ENCODE data around the gene YTHDF1.

Gene YTHDF1

DNA sequence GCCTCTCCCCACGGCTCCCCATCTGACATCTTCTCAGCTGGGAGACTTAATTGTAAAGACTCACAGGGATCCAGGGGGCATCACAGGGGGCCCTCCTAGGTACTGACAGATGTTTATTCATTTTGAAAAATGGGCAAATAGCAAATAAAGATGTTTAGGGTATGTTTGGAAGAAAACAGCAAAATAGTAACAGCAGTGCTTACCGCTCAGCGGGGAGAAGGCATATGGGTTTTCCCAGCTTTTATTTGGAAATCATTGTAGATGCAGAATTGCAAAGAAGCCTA, 17.1 kb upstream of the YTHDF1 start:
- Histone ChIP-seq H3K4me1 (ENCODE audit: insufficient read depth, low read length, severe bottlenecking) (no peaks in the 10 kb centered on the region), H3K9me2 (ENCODE audit: low read depth, low read length) (no peaks in the 10 kb centered on the region), H3K9me3 (ENCODE audit: low read length) (no peaks in the 10 kb centered on the region), H3K36me3 (ENCODE audit: insufficient read depth, low read length) (no peaks in the 10 kb centered on the region), H4K20me1 (ENCODE audit: insufficient read depth, low read length) (no peaks in the 10 kb centered on the region), H2AFZ (ENCODE audit: low read length) (no peak overlapping the region), H3K27ac (ENCODE audit: low read depth, low read length, poor library complexity, severe bottlenecking) (no peak overlapping the region), H3K79me2 (ENCODE audit: insufficient read depth, low read length) (no peaks in the 10 kb centered on the region), H3K4me2 (ENCODE audit: low read length) (no peak overlapping the region), H3K9ac (ENCODE audit: low read length) (no peak overlapping the region), H3K4me3 (ENCODE audit: low read depth, low read length, poor library complexity, severe bottlenecking) (no peak overlapping the region), H3K27me3 (ENCODE audit: insufficient read depth, low read length) (peaks cover 13% of the 10 kb centered on the region), H3F3A (ENCODE audit: insufficient read depth, low read length) (no peaks in the 10 kb centered on the region)
- TF ChIP-seq CTCF (IDR thresholded peaks at IDR 0.05; ENCODE audit: low read length), result no peak

- Histone ChIP-seq H3K36me3 (ENCODE audit: insufficient read depth, low read length) (no peaks in the 10 kb centered on the region), H3K79me2 (ENCODE audit: insufficient read depth, low read length) (no peaks in the 10 kb centered on the region), H3K27me3 (ENCODE audit: insufficient read depth, low read length) (peaks cover 13% of the 10 kb centered on the region), H3K9me3 (ENCODE audit: low read length) (no peaks in the 10 kb centered on the region), H4K20me1 (ENCODE audit: insufficient read depth, low read length) (no peaks in the 10 kb centered on the region), H3F3A (ENCODE audit: insufficient read depth, low read length) (no peaks in the 10 kb centered on the region), H3K9me2 (ENCODE audit: low read depth, low read length) (no peaks in the 10 kb centered on the region), H3K4me1 (ENCODE audit: insufficient read depth, low read length, severe bottlenecking) (no peaks in the 10 kb centered on the region), H3K9ac (ENCODE audit: low read length) (no peak overlapping the region), H2AFZ (ENCODE audit: low read length) (no peak overlapping the region), H3K4me2 (ENCODE audit: low read length) (no peak overlapping the region), H3K4me3 (ENCODE audit: low read depth, low read length, poor library complexity, severe bottlenecking) (no peak overlapping the region), H3K27ac (ENCODE audit: low read depth, low read length, poor library complexity, severe bottlenecking) (no peak overlapping the region)
- no peak for TF ChIP-seq EZH2 (IDR thresholded peaks at IDR 0.05; ENCODE audit: borderline replicate concordance, low read length)
- no peak for TF ChIP-seq CTCF (IDR thresholded peaks at IDR 0.05; ENCODE audit: low read length)
Observed at GRCh38 chr20:63232235-63233060, 16.5 kb upstream of the YTHDF1 start.

DNA sequence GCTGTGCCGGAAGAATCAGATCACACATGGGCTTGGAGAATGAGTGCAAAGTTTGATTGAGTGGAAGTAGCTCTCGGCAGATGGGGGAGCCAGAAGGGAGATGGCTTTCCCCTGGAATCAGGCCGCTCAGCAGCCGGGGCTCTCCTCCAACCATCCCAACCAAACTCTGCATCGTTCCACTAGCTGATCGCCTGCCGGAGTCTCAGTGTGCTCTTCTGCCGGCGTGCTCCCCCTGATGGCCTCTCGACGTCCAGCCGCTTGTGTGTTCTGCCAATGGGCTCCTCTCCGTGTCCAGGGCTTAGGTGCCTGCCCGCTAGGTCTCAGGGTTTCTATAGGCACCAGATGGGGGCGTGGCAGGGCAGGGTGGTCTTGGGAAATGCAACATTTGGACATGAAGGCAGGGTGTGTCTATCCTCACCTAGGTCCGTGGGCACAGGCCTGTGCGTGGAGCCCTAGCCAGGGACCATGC, 14.9 kb upstream of the YTHDF1 start:
- Histone ChIP-seq H3K9ac (ENCODE audit: low read length) (no peak overlapping the region), H3K4me1 (ENCODE audit: insufficient read depth, low read length, severe bottlenecking) (no peaks in the 10 kb centered on the region), H4K20me1 (ENCODE audit: insufficient read depth, low read length) (no peaks in the 10 kb centered on the region), H3K4me3 (ENCODE audit: low read depth, low read length, poor library complexity, severe bottlenecking) (no peak overlapping the region), H3K27ac (ENCODE audit: low read depth, low read length, poor library complexity, severe bottlenecking) (no peak overlapping the region), H3K4me2 (ENCODE audit: low read length) (no peak overlapping the region), H3K9me2 (ENCODE audit: low read depth, low read length) (no peaks in the 10 kb centered on the region), H3K9me3 (ENCODE audit: low read length) (no peaks in the 10 kb centered on the region), H3K27me3 (ENCODE audit: insufficient read depth, low read length) (peaks cover 13% of the 10 kb centered on the region), H3K36me3 (ENCODE audit: insufficient read depth, low read length) (no peaks in the 10 kb centered on the region), H3F3A (ENCODE audit: insufficient read depth, low read length) (no peaks in the 10 kb centered on the region), H3K79me2 (ENCODE audit: insufficient read depth, low read length) (no peaks in the 10 kb centered on the region), H2AFZ (ENCODE audit: low read length) (no peak overlapping the region)
- TF ChIP-seq CTCF (IDR thresholded peaks at IDR 0.05; ENCODE audit: low read length) (no peak), EZH2 (IDR thresholded peaks at IDR 0.05; ENCODE audit: borderline replicate concordance, low read length) (no peak)
